Spleen (tissue), 7 donors: ENCODE data around the gene P3H1.

Source experiments
- POLR2A ChIP-seq, 3 donors: fragments of 450-650 bp; IDR thresholded peaks; one replicate each; pipeline ENCODE4 v1.5.1; 2017; ENCODE audit warnings: antibody characterized with exemption in 3 of 3, mild to moderate bottlenecking in 1 of 3
- TF ChIP-seq, protein P1 (sequence below), 11 experiments: fragments of 200-600 bp in 7 of 11; fragments of 450-650 bp in 4 of 11; sonication (generic) in 4 of 11; IDR thresholded peaks in 8 of 11; conservative IDR thresholded peaks in 3 of 11; 1 replicate in 7 of 11; 2 replicates in 4 of 11; pipeline versions ENCODE4 v1.4.0 to v1.8.0; 2016 to 2021; ENCODE audit warnings: antibody characterized with exemption in 11 of 11, inconsistent platforms in 4 of 11, mild to moderate bottlenecking in 1 of 11
- donor health status: DM: no; HTN: no; CAD: no; lungs with moderate emphysema.
- donor health status: DM: no; HTN: no; CAD: no.
- donor health status: DM: no; HTN: no; CAD: no.

DNA sequence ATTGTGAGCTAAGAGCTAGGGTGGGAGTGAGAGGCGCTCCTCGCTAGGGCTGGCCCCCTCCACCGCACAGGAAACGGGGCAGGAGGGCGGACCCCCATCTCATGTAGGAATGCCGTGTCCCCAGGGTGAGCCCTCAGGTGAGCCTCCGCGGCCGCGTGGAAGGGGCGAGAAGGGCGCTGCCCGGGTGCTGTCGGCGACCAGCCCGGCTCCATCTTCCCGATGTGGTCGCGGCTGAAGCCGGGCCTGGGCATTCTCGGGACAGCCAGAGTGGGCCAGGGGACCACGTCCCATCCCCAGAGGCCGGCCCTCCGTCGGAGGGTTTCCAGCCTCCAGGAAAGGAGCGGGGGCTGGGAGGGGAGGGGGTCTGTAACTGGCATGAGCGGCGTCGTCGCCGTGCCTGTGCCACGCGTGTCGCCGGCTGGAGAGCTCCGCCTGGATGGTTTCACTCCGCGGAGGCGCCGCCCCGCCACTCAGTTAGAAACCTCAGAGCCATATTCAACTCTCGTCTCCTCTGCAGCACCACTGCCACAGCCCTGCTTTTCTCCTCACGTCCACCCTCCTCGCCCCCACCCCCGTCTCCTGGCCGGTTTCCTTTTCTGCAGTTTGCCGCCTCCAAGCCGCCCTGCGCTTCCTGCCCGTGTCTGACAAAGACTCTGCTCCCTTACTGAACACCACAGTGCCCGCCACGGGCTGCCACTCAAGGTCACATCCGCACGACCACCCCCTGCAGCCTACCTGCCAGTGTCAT, 18.3 kb upstream of the P3H1 start, which contains the start of gene TMEM269:
- TF ChIP-seq, protein P1, sequence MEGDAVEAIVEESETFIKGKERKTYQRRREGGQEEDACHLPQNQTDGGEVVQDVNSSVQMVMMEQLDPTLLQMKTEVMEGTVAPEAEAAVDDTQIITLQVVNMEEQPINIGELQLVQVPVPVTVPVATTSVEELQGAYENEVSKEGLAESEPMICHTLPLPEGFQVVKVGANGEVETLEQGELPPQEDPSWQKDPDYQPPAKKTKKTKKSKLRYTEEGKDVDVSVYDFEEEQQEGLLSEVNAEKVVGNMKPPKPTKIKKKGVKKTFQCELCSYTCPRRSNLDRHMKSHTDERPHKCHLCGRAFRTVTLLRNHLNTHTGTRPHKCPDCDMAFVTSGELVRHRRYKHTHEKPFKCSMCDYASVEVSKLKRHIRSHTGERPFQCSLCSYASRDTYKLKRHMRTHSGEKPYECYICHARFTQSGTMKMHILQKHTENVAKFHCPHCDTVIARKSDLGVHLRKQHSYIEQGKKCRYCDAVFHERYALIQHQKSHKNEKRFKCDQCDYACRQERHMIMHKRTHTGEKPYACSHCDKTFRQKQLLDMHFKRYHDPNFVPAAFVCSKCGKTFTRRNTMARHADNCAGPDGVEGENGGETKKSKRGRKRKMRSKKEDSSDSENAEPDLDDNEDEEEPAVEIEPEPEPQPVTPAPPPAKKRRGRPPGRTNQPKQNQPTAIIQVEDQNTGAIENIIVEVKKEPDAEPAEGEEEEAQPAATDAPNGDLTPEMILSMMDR (IDR thresholded peaks at IDR 0.05 in 8 of 11, conservative IDR thresholded peaks at IDR 0.05 in 3 of 11) = no peak
- no peak for TF ChIP-seq POLR2A (IDR thresholded peaks at IDR 0.05)
